NCI-H748 (cell line): ENCODE data around the gene VPS37B.

Experiments
- DNase-seq: peaks from one replicate; lab custom pipeline; 2025; ENCODE audit not compliant: unreplicated experiment; lab: John Stamatoyannopoulos, UW

VPS37B gene

DNA sequence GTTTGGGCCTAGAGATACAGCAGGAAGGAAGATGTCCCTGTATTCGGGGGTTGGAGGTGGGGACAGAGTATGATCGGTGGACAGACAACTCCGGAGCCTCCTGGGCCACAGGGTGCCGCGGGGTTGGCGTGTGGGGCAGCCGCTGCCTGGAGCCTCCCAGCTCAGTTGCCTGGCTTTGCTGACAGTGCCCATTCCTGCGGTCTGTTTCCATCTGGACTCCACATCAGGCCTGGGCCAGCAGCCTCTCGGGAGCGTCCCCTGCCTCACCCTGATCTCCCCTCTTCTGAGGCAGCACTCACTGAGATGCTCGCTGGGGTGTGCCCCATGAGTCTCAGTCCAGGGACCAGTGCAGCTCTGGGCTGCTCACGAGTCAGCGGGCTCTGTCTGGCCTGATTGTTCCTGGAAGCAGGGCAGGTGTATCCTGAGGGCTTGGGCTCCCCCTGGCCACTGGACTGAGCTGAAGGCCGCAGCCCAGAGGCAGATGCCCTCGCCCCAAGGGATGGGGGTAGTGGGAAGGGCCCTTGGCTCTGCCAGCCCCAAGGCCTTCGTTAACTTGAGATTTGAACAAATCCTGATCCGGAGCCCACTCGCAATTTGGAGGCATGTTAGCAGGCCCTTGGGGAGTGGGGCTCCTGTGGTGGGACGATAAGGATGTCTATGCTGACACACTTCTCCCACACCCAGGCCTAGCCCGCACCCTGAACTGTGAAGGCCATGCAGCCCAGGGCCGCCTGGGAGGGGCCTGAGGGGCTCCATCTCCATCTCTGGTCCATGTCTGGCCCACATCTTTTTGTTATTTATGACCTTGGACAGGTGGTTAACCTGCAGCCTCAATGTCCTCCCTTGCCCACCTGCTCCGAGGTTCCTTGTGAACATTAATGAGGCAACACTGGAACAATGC lies 53.2 kb downstream of the VPS37B start:
- DNase-seq: no peak

GRCh38 chr12:122841544-122842321 lies 54.2 kb downstream of the VPS37B start:
- DNase-seq: no peak

GRCh38 chr12:122840580-122841513 lies 55.1 kb downstream of the VPS37B start:
- DNase-seq: no peak

DNA sequence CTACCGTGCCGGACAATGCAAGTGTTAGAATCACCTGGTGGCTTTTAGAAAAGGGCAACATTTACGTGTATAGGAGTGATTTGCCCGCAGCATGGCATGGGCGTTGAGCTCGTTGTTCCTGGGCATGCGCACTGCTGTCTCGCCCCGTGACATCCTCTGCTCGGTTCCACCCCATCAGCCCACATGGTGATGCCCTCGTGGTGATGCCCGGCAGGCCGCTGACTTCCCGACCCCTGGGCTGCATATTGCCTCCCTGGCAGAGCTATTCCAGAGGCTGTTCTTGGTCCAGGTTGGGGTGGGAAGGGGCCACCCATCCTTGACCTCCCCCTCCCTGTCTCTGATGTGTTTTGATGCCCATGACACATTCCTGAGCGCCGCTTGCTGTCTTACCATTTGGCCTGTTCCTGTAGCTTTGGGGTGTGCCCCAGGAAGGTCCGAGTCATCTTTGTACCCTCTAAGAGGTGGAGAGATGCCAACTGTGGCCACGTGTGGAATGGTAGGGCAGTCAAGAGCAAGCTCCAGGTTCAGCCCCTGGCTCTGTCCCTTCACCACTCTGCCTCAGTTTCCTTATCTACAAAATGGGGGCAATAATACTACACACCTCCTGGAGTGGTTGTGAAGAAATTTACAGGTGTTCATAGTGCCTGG lies 55.9 kb downstream of the VPS37B start:
- no peak for DNase-seq

GRCh38 chr12:122838841-122839240 lies 57.1 kb downstream of the VPS37B start:
- DNase-seq: no peak

DNA sequence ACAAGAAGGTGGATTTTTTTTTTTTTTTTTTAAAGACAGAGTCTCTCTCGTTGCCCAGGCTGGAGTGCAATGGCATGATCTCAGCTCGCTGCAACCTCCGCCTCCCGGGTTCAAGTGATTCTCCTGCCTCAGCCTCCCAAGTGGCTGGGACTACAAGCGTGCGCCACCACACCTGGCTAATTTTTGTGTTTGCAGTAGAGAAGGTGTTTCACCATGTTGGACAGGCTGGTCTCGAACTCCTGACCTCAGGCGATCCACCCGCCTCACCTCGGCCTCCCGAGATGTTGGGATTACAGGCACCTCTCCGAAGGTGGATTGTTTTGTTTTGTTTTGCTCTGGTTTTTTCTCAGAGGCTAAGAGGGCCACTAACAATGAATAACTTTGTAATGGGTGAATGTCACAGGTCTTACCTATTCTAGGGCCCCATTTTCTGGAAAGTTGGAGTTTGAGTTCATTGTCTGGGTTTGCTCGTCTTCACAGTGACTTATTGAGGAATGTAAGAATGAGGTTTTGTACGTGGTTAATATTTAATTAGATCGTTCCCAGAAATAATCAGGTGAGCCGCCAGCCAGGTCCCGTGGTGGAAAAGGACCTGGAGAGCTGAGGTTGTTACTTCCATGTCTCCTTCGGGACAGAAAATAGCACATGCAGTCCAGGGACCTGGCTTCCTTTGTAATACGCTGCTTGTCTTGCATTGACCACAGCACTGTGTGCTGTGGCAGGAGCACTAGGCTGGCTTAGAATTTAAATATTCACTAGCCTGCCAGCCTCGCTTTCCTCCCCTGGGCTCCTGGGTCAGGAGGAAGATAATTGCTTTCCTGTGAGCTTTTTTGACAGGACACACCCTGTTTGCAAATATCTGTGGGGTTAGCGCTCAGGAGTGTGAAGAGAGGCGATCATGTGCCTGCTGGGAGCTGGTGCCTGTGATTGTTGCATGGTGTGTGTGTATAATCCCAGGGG lies 58.3 kb downstream of the VPS37B start:
- DNase-seq: peak; percentile 91

GRCh38 chr12:122836027-122836921 lies 59.6 kb downstream of the VPS37B start:
- peak; percentile 69 for DNase-seq

GRCh38 chr12:122835750-122836026 lies 60.2 kb downstream of the VPS37B start:
- DNase-seq: peak; percentile 67

GRCh38 chr12:122834921-122835749 lies 60.8 kb downstream of the VPS37B start, which contains the start of gene HIP1R:
Gene HIP1R (plus strand): TSS chr12:122835457. CDS start chr12:122835551, 94 bp downstream.
- peak; percentile 67 for DNase-seq

- peak; percentile 89 for DNase-seq
Measured at GRCh38 chr12:122834104-122834920, 61.6 kb downstream of the VPS37B start.

DNA sequence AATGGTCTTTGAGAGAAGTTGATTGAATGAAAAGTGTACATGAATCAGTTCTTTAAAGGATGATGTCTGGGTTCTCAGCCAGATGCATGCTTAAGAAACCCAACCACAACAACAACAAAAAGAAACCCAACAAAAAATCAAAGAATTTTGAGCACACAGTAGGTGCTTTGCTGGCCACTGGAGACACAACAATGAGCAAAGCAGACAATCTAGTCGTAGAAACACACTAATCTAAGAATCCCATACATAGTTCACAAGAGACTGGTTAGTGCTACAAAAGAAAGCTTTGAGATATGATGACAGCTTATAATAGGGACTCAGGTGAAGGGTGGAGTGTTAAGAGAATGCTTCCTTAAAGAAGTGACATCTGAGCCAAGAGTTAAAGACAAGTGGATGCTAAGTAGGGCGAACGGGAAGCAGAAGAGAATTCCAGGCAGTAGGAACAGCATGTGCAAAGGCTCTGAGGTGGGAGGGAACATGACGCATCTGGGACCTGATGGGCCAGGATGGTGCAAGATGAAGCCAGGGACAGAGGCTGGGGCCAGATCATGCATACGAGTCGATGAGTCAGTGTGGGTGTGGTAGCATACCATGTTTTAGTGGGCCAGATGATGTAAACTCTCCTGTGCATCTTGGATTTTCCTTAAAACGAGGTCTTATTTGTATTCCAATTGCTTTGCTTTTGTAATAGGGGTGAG lies 65.3 kb downstream of the VPS37B start:
- DNase-seq: no peak

DNA sequence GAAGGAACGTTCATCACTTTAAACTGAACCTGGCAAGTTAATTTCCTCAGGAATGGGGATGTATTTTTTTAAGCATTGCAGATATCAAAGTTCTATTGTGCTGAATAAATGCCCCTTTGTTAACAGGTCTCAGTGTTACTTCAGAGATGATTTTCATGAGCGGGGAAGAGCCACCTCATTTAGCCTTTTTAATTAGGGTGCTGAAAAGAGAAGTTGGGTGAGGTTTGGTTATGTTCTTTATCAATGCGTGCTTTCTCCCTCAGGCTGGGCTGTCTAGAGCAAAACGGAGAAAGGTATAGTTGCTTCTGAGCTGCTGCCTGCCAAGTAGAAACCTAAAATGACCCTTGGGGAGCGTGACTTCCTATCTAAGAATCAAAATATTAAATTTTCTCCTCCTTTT lies 68.7 kb downstream of the VPS37B start:
- peak; percentile 29 for DNase-seq

DNA sequence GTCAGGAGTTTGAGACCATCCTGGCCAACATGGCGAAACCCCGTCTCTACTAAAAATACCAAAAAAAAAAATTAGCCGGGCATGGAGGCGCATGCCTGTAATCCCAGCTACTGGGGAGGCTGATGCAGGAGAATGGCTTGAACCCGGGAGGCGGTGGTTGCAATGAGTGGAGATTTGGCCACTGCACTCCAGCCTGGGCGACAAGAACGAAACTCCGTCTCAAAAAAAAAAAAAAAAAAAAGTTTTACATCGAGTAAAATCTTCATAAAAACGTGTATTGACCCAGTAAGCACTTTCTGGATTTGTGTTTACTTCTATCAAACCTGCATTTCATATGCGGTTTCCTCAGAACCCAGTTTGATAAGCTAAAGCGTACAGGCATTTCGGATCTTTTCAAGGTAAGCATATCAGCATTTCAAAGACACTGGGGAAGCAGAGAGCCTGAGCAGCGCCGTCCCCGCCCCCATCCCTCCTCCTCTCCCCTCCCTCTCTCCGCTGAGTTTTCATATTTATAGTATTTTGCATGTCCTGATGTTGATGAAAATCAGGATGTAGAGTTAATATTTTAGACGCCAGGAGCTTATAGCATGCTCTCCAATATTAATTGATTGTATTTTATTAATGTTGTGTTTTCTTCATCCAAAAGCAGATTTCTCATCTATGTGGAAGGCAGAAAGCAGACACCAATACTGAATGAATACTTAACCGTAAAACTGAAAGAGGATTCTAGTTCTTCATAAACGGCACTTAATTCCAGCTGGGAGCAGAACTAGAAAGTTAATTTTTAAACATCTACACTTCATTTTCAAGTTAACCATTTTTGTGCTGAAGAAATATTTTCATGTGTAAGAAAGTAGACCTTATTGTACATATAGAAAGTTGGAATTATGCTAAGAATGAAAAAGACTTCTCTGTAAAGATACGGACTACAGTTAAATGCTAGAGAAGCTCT lies 69.9 kb downstream of the VPS37B start:
- DNase-seq: peak; percentile 23

DNA sequence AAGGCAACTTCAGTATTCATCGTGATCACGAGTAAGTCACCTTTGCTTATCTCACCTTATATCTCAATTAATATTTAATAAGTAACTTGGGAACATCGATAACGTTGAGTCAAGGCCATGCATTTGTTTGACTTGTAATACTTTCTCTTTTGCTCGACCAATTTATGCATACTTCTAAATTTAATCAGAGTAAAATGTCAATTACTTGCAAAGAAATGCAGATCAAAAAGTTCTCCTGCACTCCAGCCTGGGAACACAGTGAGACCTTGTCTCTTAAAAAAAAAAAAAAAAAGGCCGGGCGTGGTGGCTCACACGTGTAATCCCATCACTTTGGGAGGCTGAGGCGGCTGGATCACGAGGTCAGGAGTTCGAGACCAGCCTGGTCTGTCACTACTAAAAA lies 72.5 kb downstream of the VPS37B start:
- no peak for DNase-seq

DNA sequence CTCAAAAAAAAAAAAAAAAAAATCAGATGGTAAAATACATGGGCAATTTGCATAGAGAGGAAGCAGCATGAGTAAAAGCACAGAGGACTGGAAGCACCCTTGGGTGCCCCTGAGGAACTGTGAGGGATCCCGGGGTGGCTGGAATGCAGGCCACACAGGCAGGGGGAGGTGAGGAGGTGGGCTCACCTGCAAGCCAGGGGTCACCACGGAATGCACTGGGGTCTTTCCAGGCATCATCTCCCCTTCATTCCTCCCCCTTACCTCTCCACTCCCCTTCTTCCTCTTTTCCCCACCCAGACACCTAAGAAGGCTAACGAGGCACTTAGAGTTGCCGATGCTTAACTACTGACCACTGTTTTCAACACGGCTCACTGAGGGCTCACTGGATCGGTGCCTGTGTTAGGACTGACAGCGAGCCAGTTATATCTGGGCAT lies 75.1 kb downstream of the VPS37B start:
- no peak for DNase-seq
